GM21390 (cell line): ENCODE results near the gene IFIT1.
"Not testable (repeated sequence)": the region's sequence is repeated elsewhere in the genome, so short reads cannot be mapped to it uniquely, and the experiment has no call there.

Source experiments
- ATAC-seq: cut with Tn5 transposase; IDR thresholded peaks from one replicate; pipeline ENCODE4 v1.9.1; 2021; ENCODE audit not compliant: unreplicated experiment

IFIT1 gene

DNA sequence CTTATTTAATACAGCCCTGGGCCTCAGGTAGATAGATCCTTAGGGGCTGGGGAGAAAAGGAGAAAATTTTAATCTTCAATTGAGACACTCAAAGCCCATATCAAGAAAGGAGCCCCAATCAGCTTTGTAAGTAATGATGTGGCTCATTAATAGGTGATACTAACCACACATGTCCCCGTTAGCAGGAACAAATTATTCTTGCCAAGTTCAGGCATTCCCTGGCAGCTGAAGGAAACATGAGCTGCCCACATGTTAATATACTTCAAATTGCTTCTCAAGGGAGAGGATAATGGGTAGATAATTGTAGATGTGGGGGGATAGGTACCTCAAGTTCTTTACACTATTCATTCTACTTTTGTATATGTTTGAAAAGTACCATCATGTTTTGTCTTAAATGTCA, 36.5 kb downstream of the IFIT1 start:
- no peak for ATAC-seq

DNA sequence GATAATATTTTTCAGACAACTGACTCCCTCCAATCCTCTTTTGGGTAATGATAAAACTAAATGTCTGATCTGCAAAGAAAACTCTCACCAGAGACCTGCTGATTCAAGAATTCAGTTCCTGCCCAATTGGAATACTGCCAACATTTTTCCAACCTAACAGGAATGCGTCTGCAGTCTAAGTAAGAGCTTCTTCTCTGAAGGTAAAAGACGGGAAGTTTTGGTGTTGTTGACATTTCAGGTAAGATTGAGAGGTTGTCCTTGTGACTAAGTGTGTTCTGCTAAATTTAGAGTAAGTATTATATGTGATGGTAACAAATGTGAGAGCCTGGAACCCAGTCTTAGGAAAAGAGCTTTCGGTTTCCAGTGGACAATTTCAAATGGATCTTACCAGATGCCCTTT, 39.6 kb downstream of the IFIT1 start:
- no peak for ATAC-seq

DNA sequence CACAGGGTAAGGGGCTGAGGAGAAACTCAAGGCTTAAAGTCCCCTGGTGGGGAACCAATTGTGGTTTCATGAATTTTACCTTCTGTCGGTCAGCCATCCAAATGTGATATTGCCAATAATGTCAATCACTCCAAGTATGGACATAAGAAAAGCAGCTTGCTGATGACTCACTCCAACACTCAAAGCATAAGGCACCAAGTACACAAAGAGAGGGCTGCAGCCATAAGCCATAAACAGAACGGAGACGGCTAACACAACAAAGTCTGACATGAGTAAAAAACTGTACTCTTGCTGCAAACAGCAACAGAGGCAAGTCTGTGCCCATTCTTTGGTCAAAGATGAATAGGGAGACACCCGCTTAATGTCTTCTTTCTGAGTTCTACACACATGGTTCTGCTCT, 46.1 kb downstream of the IFIT1 start:
- ATAC-seq = no peak

DNA sequence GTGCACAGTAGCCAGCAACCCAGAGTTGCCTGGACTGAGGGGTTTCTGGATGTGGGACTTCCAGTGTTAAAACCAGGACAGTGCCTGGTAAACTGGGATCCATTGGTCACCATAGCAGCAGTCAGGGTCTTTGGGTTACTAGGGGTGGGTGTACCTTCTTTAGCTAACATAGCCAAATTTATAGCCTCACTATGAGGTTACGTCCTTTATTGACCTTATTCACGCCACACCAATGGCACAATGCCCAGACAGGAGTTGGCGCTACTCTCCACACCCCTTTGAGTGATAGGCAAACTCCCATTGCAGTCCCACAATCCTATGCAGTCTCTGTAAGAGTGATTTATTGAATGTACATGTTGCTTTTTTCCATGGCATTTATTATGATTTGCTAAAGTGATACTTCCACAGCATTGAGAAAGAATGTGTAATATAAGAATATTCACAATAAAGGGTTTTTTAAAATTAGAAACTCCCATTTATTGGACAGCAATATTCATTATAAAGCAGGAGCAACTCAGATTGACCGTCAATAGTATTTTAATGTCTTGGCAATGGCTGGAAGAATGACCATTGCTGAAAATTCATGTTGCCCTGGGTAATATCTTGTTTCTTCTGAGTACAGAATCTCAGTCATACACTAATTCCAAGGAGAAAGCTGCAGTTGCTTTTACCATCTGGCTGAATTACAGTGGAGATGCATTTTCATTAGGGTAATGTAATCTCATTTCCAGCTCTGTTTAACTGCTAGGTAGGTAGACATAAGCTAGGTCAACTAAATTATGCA, 48.0 kb downstream of the IFIT1 start:
- ATAC-seq = no peak

DNA sequence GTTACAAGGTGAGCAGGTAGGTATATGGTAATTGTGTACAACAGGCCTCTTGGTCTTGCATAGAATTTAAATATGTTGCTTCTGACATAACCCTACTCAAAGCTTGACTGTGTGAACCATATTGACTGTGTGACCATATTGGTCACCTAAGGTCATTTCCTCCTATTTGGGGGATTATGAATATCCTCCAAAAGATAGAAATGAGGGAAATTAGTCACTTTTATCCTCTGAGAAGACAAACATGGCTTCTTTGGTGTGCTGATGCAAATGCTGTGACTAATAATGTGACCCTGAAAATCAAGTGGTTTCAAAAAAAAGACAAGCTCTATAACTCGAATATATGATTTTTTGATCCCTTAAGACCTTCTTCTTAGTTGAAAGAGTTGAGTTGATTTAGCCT, 49.9 kb downstream of the IFIT1 start:
- no peak for ATAC-seq

DNA sequence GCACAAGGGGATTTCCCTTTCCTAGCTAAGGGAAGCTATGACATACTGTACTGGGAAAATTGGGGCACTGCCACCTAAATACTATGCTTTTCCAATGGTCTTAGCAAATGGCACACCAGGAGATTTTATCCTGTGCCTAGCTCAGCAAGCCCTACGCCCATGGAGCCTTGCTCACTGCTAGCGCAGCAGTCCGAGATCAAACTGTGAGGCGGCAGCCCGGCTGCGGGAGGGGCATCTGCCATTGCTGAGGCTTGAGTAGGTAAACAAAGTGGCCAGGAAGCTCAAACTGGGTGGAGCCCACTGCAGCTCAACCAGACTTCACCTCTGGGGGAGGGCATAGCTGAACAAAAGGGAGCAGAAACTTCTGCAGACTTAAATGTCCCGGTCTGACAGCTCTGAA, 52.4 kb downstream of the IFIT1 start:
- ATAC-seq = not testable (repeated sequence)

DNA sequence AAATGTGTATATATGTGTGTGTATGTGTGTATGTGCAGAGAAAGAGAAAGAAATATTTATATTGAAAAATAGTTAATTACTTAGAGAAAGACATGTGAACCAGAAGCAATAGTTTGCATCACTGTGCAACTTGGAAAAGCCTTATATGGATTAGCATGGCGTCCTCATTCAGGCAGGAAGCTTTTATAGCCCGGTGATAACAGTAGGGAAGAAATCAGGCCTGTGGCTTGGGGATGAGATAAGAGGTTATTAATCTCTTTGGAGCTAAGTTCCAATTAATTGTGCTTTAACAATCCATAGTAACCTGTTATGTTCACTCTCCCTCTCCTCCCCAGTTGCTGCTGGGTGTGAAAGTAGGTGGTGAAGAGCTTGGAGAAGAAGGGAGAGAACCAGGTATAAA, 58.5 kb downstream of the IFIT1 start:
- no peak for ATAC-seq

DNA sequence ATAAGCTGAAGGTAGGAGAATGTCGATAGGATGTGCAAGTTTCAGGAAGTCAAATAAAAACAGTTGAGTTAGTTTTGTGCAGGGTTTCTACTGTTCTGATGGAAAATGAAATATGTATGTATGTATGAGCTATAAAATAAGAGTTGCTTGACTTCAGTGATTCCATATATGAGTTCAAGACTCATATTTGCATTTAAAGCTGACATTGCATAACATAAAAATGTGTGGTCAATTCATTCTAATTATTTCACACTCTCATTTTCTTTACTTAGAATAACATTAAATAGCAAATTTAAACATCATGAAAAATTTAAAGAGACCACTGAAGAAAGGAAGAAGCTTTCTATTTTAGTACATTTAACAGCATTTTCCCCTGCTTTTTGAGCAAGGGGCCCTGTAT, 59.8 kb downstream of the IFIT1 start:
- no peak for ATAC-seq

DNA sequence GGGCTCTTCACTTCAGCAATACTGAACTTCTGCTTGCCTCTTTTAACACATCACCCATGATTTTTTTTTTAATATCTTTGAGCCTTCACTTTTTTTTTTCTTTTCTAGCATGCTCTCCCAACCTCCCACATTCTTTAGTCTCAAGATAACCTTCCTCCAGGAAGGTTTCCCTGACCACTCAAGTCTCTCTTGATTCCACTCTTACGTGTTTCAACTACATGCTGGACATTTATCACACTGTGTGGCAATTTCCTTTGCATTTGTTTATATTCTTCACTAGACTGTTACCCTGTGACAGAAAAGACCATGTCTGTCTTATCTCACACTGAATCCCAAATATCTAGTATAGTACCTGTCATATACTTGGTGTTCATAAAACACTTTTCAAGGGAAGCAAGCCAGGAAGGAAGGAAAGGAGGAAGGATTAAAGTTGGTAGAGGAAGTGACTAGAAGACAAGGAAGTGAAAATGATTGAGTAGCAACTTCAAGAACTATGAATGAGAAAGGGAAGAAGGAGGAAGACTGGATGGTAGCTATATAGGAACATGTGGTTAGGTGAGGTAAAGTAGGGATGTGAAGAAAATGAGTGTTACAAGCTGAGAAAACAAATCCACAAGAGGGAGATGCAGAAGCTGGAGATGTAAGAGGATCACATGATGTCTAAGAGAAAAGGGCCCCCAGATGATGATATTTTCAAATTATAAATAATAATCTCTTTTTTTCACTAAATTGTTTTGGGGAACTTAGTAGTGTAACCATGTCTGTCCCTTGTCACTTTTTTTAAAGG, 62.3 kb downstream of the IFIT1 start:
- no peak for ATAC-seq
